ENCODE measurements around the gene TCFL5. TPM values are rescaled to one million over a fixed set of nuclear protein-coding genes. Genes with fewer than 3 reads are reported as not detected.
A peak's percentile ranks its signal among the peaks of the same experiment; 100 is the strongest.

Gene TCFL5
- total RNA-seq, 1 experiment from 2014 or later, result 20.4 TPM

DNA sequence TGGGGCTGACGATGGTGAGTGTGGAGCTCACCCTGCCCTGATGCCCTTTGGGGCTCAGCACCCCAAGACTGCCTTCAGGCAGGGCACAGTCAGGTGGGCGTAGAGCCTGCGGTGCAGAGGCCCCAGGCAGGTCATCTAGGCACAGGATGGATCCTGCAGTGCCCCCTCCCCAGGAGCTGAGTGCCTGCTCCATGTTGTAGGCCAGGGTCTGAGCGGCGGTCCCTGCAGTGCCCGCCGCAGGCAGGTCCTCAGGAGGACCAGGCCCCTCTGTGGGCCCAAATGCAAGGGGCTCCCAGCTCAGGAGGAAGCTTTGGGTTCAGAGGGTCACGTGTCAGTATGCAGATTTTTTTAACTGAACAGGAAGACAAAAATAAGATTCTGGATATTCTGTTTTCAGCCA, 62.6 kb downstream of the TCFL5 start (continued):
- TF ChIP-seq, protein P1, sequence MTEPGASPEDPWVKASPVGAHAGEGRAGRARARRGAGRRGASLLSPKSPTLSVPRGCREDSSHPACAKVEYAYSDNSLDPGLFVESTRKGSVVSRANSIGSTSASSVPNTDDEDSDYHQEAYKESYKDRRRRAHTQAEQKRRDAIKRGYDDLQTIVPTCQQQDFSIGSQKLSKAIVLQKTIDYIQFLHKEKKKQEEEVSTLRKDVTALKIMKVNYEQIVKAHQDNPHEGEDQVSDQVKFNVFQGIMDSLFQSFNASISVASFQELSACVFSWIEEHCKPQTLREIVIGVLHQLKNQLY (CRISPR knock-in tag; IDR thresholded peaks at IDR 0.05), result no peak
- TF ChIP-seq ZNF671 (CRISPR knock-in tag; IDR thresholded peaks at IDR 0.05) (no peak), TP53 (CRISPR knock-in tag; IDR thresholded peaks at IDR 0.05) (no peak)
- TF ChIP-seq, protein P2, sequence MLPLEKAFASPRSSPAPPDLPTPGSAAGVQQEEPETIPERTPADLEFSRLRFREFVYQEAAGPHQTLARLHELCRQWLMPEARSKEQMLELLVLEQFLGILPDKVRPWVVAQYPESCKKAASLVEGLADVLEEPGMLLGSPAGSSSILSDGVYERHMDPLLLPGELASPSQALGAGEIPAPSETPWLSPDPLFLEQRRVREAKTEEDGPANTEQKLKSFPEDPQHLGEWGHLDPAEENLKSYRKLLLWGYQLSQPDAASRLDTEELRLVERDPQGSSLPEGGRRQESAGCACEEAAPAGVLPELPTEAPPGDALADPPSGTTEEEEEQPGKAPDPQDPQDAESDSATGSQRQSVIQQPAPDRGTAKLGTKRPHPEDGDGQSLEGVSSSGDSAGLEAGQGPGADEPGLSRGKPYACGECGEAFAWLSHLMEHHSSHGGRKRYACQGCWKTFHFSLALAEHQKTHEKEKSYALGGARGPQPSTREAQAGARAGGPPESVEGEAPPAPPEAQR (CRISPR knock-in tag; IDR thresholded peaks at IDR 0.05), result no peak

GRCh38 chr20:62797671-62798532, 63.7 kb downstream of the TCFL5 start:
- ChIA-PET CTCF (interaction anchor here (1.8 kb wide), 1 partner anchor 10 kb away, joined by 8 read pairs; no protein-coding TSS in a partner anchor), POLR2A (no interaction called here)
- no peak for ATAC-seq
- peak overlapping the region; percentile 83 for H3K4me3 Mint-ChIP-seq
- H3K36me3 Mint-ChIP-seq, result peaks cover 30% of the 10 kb centered on the region
- peaks cover 11% of the 10 kb centered on the region for H3K27me3 Mint-ChIP-seq (ENCODE audit: low read depth)
- H3K27ac Mint-ChIP-seq, result peak overlapping the region; percentile 82; the same call in 1 of the 2 replicates
- DNase-seq (ENCODE audit: low spot score), result no peak
- no peaks in the 10 kb centered on the region for H3K9me3 Mint-ChIP-seq
- H3K4me1 Mint-ChIP-seq, result peaks cover 4% of the 10 kb centered on the region
- TF ChIP-seq ZNF416 (CRISPR knock-in tag; IDR thresholded peaks at IDR 0.05) (no peak), AR (CRISPR knock-in tag; IDR thresholded peaks at IDR 0.05) (no peak), OVOL2 (CRISPR knock-in tag; IDR thresholded peaks at IDR 0.05; ENCODE audit: borderline replicate concordance) (no peak), SMAD3 (CRISPR knock-in tag; IDR thresholded peaks at IDR 0.05; ENCODE audit: borderline replicate concordance) (no peak), JUN (CRISPR knock-in tag; IDR thresholded peaks at IDR 0.05) (no peak), NFYB (CRISPR knock-in tag; conservative IDR thresholded peaks at IDR 0.05; ENCODE audit: low read depth) (no peak), SP1 (CRISPR knock-in tag; conservative IDR thresholded peaks at IDR 0.05) (no peak), AFF4 (CRISPR knock-in tag; IDR thresholded peaks at IDR 0.05; ENCODE audit: borderline replicate concordance) (no peak), ZNF219 (CRISPR knock-in tag; IDR thresholded peaks at IDR 0.05; ENCODE audit: borderline replicate concordance) (no peak), IRF2 (CRISPR knock-in tag; IDR thresholded peaks at IDR 0.05; ENCODE audit: borderline replicate concordance, low read depth) (no peak), PRRX2 (CRISPR knock-in tag; IDR thresholded peaks at IDR 0.05) (no peak), SOX15 (CRISPR knock-in tag; IDR thresholded peaks at IDR 0.05) (no peak), ZNF423 (CRISPR knock-in tag; IDR thresholded peaks at IDR 0.05) (no peak), GTF2I (CRISPR knock-in tag; conservative IDR thresholded peaks at IDR 0.05) (no peak), E2F1 (CRISPR knock-in tag; IDR thresholded peaks at IDR 0.05) (no peak), CREM (CRISPR knock-in tag; IDR thresholded peaks at IDR 0.05) (no peak), ZNF317 (CRISPR knock-in tag; IDR thresholded peaks at IDR 0.05; ENCODE audit: borderline replicate concordance, low read depth) (no peak)
- TF ChIP-seq, protein P3, sequence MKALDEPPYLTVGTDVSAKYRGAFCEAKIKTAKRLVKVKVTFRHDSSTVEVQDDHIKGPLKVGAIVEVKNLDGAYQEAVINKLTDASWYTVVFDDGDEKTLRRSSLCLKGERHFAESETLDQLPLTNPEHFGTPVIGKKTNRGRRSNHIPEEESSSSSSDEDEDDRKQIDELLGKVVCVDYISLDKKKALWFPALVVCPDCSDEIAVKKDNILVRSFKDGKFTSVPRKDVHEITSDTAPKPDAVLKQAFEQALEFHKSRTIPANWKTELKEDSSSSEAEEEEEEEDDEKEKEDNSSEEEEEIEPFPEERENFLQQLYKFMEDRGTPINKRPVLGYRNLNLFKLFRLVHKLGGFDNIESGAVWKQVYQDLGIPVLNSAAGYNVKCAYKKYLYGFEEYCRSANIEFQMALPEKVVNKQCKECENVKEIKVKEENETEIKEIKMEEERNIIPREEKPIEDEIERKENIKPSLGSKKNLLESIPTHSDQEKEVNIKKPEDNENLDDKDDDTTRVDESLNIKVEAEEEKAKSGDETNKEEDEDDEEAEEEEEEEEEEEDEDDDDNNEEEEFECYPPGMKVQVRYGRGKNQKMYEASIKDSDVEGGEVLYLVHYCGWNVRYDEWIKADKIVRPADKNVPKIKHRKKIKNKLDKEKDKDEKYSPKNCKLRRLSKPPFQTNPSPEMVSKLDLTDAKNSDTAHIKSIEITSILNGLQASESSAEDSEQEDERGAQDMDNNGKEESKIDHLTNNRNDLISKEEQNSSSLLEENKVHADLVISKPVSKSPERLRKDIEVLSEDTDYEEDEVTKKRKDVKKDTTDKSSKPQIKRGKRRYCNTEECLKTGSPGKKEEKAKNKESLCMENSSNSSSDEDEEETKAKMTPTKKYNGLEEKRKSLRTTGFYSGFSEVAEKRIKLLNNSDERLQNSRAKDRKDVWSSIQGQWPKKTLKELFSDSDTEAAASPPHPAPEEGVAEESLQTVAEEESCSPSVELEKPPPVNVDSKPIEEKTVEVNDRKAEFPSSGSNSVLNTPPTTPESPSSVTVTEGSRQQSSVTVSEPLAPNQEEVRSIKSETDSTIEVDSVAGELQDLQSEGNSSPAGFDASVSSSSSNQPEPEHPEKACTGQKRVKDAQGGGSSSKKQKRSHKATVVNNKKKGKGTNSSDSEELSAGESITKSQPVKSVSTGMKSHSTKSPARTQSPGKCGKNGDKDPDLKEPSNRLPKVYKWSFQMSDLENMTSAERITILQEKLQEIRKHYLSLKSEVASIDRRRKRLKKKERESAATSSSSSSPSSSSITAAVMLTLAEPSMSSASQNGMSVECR (CRISPR knock-in tag; IDR thresholded peaks at IDR 0.05; ENCODE audit: borderline replicate concordance), result no peak

Data from WTC11 (cell line).